GM23338 (cell line): ENCODE results near the gene ADH6. TPM values are rescaled to one million over a fixed set of nuclear protein-coding genes. Genes with fewer than 3 reads are reported as not detected.
A peak's percentile ranks its signal among the peaks of the same experiment; 100 is the strongest.

Source experiments
- ATAC-seq: fragments of 200-7000 bp; cut with Tn5 transposase; 3 replicates; pipeline ENCODE4 v1.9.1; 2020
- DNase-seq: peaks from one replicate; pipeline ENCODE4 v3.0.0-alpha.2; 2015; ENCODE audit warnings: low spot score
- H2AFZ ChIP-seq: fragments of 200-600 bp; sonication (generic); 2 replicates; pipeline ENCODE4 v1.8.0; 2016; ENCODE audit warnings: antibody characterized with exemption, mild to moderate bottlenecking, moderate library complexity
- H3F3A ChIP-seq: fragments of 200-600 bp; sonication (generic); replicated peaks from 2 replicates; pipeline ENCODE4 v1.8.0; 2017; ENCODE audit warnings: antibody characterized with exemption, mixed run types, low read depth
- H3K27ac ChIP-seq: fragments of 200-600 bp; sonication (generic); 2 replicates; pipeline ENCODE4 v1.6.1; 2016; ENCODE audit warnings: low read depth
- H3K27me3 ChIP-seq: fragments of 200-600 bp; sonication (generic); 2 replicates; pipeline ENCODE4 v1.8.0; 2016; ENCODE audit warnings: mild to moderate bottlenecking, mixed run types, moderate library complexity; ENCODE audit not compliant: insufficient read depth
- H3K36me3 ChIP-seq: fragments of 200-600 bp; sonication (generic); 2 replicates; pipeline ENCODE4 v1.8.0; 2016; ENCODE audit warnings: mild to moderate bottlenecking; ENCODE audit not compliant: insufficient read depth
- H3K4me1 ChIP-seq: fragments of 200-600 bp; sonication (generic); 2 replicates; pipeline ENCODE4 v1.8.0; 2016; ENCODE audit warnings: mild to moderate bottlenecking, moderate library complexity; ENCODE audit not compliant: insufficient read depth
- H3K4me2 ChIP-seq: fragments of 200-600 bp; sonication (generic); 2 replicates; pipeline ENCODE4 v1.7.1; 2017; ENCODE audit warnings: mixed run types
- H3K4me3 ChIP-seq: fragments of 200-600 bp; sonication (generic); 2 replicates; pipeline ENCODE4 v1.6.1; 2016; ENCODE audit warnings: mixed run types
- H3K79me2 ChIP-seq: fragments of 200-600 bp; sonication (generic); replicated peaks from 2 replicates; pipeline ENCODE4 v1.8.0; 2017; ENCODE audit warnings: mild to moderate bottlenecking; ENCODE audit not compliant: insufficient read depth
- H3K9me2 ChIP-seq: fragments of 200-600 bp; sonication (generic); 2 replicates; pipeline ENCODE4 v1.8.0; 2017; ENCODE audit not compliant: insufficient read depth
- H4K20me1 ChIP-seq: fragments of 200-600 bp; sonication (generic); replicated peaks from 2 replicates; pipeline ENCODE4 v1.8.0; 2017; ENCODE audit warnings: mild to moderate bottlenecking; ENCODE audit not compliant: insufficient read depth
- H3K27ac Mint-ChIP-seq: 2 replicates; pipeline ENCODE4 v1.8.0; 2020; ENCODE audit warnings: inconsistent platforms, mild to moderate bottlenecking, moderate library complexity, mixed read lengths
- H3K27me3 Mint-ChIP-seq: 3 replicates; pipeline ENCODE4 v1.8.0; 2022; ENCODE audit warnings: low read depth, mild to moderate bottlenecking, moderate library complexity, mixed read lengths, inconsistent platforms; ENCODE audit not compliant: insufficient read depth, poor library complexity
- H3K36me3 Mint-ChIP-seq: 3 replicates; pipeline ENCODE4 v1.8.0; 2021; ENCODE audit warnings: low read depth, mild to moderate bottlenecking, inconsistent platforms, moderate library complexity, mixed read lengths
- H3K4me1 Mint-ChIP-seq: 3 replicates; pipeline ENCODE4 v1.8.0; 2020; ENCODE audit warnings: mild to moderate bottlenecking, inconsistent platforms, mixed read lengths
- H3K4me3 Mint-ChIP-seq: 3 replicates; pipeline ENCODE4 v1.8.0; 2021; ENCODE audit warnings: moderate library complexity, mild to moderate bottlenecking, inconsistent platforms, mixed read lengths
- H3K9me3 Mint-ChIP-seq: 3 replicates; pipeline ENCODE4 v1.8.0; 2020; ENCODE audit warnings: moderate library complexity, mild to moderate bottlenecking, inconsistent platforms, mixed read lengths
- CREB1 ChIP-seq: fragments of 250-450 bp; sonication (Bioruptor Pico); IDR thresholded peaks from 2 replicates; pipeline ENCODE4 v1.5.0; 2020; ENCODE audit warnings: low read depth, mild to moderate bottlenecking, moderate library complexity
- EZH2 ChIP-seq: fragments of 200-600 bp; sonication (generic); IDR thresholded peaks from one replicate; pipeline ENCODE4 v1.8.0; 2017; ENCODE audit warnings: antibody characterized with exemption, mild to moderate bottlenecking, low read depth; ENCODE audit not compliant: unreplicated experiment
- EZH2phosphoT487 ChIP-seq: fragments of 200-600 bp; sonication (generic); IDR thresholded peaks from one replicate; pipeline ENCODE4 v1.8.1; 2018; ENCODE audit warnings: antibody characterized with exemption; ENCODE audit not compliant: unreplicated experiment
- JUNB ChIP-seq: IDR thresholded peaks from one replicate; pipeline ENCODE4 v1.6.1; 2016; ENCODE audit warnings: antibody characterized with exemption; ENCODE audit not compliant: unreplicated experiment
- POLR2AphosphoS5 ChIP-seq: IDR thresholded peaks from 2 replicates; pipeline ENCODE4 v1.6.1; 2016; ENCODE audit warnings: antibody characterized with exemption, low read depth
- STAT1 ChIP-seq: IDR thresholded peaks from one replicate; pipeline ENCODE4 v1.6.1; 2016; ENCODE audit warnings: antibody characterized with exemption; ENCODE audit not compliant: unreplicated experiment
- ZNF331 ChIP-seq: fragments of 250-450 bp; sonication (Bioruptor Pico); IDR thresholded peaks from 2 replicates; pipeline ENCODE4 v1.5.0; 2020; ENCODE audit warnings: low read depth, mild to moderate bottlenecking, moderate library complexity
- polyA plus RNA-seq: library from polyadenylated mRNA; unstranded; fragments of >200 nt; fragmentation: Nextera tagmentation; extraction: Ambion mirVana; gene quantifications from 2 replicates; pipeline ENCODE4 v1.2.1, GENCODE V29; 2016
- total RNA-seq: library from RNA; depleted of rRNA; stranded (reverse); fragments of >200 nt; shearing (Covaris generic); gene quantifications from 2 replicates; pipeline ENCODE4 v1.2.3, GENCODE V29; 2014
- TF ChIP-seq, protein P1 (sequence below): IDR thresholded peaks from one replicate; pipeline ENCODE4 v1.6.1; 2018; ENCODE audit warnings: antibody characterized with exemption; ENCODE audit not compliant: unreplicated experiment
- TF ChIP-seq, protein P2 (sequence below): IDR thresholded peaks from 2 replicates; pipeline ENCODE4 v1.6.1; 2016; ENCODE audit warnings: antibody characterized with exemption

ADH6 gene
- total and polyA plus RNA-seq, 2 experiments from 2014 or later: 0.58 TPM; not detected in 1

DNA sequence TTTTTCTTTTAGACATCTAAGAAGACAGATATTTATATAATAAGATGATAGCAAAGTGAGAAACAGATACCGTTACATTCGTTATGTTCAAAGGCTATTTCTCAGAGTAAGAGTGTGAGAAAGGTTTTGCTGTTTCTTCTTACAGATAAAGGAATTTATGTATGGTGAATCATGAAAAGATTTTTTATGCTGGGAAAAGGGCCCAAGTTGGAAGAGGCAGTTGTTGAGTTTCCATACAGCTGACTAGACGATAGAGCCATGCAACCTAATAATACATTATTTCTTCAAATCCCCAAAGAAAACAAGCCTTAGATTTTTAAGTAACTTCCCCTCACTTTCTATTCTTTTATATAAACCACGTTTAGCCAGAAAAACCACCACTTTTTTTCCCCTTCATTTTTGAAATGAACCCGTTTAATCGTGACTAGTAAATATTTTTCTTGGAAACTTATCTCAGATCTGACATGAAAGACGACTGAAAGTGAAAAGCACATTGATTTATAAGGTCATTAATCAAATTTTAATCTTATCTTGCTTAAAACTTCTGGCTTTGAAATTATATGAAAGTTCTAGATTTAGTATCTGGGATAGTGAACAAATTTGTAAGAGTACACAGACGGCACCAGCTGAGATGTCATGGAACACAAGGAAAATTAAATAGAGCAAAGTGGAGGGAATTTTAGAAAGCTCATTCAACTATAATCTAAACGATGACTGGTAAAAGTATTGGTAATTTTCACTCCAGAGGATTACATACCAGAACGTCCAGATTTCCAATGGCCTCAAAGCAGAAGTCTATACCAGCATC, 10.9 kb downstream of the ADH6 start:
- Histone ChIP-seq H3K4me2 (no peak overlapping the region), H3F3A (no peaks in the 10 kb centered on the region), H3K4me3 (no peak overlapping the region), H4K20me1 (no peaks in the 10 kb centered on the region), H3K27ac (no peak overlapping the region), H3K9me2 (no peaks in the 10 kb centered on the region), H2AFZ (no peak overlapping the region), H3K4me1 (peaks cover 33% of the 10 kb centered on the region), H3K36me3 (no peaks in the 10 kb centered on the region), H3K27me3 (no peaks in the 10 kb centered on the region), H3K79me2 (no peaks in the 10 kb centered on the region)
- no peak overlapping the region for H3K4me3 Mint-ChIP-seq
- H3K36me3 Mint-ChIP-seq: no peaks in the 10 kb centered on the region
- ATAC-seq: no peak
- TF ChIP-seq, protein P1, sequence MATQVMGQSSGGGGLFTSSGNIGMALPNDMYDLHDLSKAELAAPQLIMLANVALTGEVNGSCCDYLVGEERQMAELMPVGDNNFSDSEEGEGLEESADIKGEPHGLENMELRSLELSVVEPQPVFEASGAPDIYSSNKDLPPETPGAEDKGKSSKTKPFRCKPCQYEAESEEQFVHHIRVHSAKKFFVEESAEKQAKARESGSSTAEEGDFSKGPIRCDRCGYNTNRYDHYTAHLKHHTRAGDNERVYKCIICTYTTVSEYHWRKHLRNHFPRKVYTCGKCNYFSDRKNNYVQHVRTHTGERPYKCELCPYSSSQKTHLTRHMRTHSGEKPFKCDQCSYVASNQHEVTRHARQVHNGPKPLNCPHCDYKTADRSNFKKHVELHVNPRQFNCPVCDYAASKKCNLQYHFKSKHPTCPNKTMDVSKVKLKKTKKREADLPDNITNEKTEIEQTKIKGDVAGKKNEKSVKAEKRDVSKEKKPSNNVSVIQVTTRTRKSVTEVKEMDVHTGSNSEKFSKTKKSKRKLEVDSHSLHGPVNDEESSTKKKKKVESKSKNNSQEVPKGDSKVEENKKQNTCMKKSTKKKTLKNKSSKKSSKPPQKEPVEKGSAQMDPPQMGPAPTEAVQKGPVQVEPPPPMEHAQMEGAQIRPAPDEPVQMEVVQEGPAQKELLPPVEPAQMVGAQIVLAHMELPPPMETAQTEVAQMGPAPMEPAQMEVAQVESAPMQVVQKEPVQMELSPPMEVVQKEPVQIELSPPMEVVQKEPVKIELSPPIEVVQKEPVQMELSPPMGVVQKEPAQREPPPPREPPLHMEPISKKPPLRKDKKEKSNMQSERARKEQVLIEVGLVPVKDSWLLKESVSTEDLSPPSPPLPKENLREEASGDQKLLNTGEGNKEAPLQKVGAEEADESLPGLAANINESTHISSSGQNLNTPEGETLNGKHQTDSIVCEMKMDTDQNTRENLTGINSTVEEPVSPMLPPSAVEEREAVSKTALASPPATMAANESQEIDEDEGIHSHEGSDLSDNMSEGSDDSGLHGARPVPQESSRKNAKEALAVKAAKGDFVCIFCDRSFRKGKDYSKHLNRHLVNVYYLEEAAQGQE: no peak
- TF ChIP-seq STAT1: no peak
- TF ChIP-seq JUNB: no peak
- no peak for TF ChIP-seq EZH2
- TF ChIP-seq ZNF331 (CRISPR knock-in tag): no peak
- no peak for TF ChIP-seq POLR2AphosphoS5
- no peak for TF ChIP-seq EZH2phosphoT487
- no peak for DNase-seq
- peaks cover 2% of the 10 kb centered on the region for H3K27me3 Mint-ChIP-seq
- no peak overlapping the region for H3K27ac Mint-ChIP-seq
- H3K9me3 Mint-ChIP-seq: no peaks in the 10 kb centered on the region
- peaks cover 41% of the 10 kb centered on the region for H3K4me1 Mint-ChIP-seq

DNA sequence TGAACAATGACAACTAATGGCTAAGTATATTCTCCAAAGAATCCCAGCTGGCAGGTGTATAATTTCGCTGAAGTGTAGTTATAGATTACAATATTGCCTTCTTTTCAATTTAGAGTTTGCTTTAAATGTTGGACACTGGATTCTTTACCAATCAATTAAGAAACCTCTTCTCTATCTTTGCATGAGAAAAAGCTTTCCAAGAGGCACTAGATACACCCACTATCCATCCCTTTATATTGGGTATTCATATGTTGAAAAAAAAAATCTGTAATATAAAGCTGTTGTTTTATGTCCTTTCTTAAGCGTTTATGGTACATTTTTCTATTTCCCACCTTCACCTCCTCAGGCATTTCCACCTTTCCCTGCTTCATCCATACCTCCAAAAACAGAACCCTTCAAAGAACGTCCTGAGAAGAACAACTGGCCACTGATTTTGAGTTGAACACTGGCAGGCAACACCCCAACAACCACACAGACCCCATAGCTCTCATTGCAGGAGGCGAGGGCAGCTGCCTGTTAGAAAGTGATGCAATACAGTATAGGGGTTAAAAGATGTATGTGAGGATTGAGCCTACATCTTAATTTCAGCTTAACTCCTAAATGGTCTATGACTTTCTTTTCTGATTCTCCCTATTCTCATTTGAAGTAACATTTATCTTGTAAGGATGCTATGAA, 11.8 kb downstream of the ADH6 start:
- H3K27ac ChIP-seq: no peak overlapping the region
- Mint-ChIP-seq H3K9me3 (no peaks in the 10 kb centered on the region), H3K4me1 (peaks cover 41% of the 10 kb centered on the region), H3K27ac (peak overlapping the region; percentile 89), H3K36me3 (no peaks in the 10 kb centered on the region), H3K27me3 (peaks cover 2% of the 10 kb centered on the region), H3K4me3 (peak overlapping the region; percentile 47)
- no peaks in the 10 kb centered on the region for H3K9me2 ChIP-seq
- no peaks in the 10 kb centered on the region for H4K20me1 ChIP-seq
- H3F3A ChIP-seq: no peaks in the 10 kb centered on the region
- no peak overlapping the region for H2AFZ ChIP-seq
- H3K79me2 ChIP-seq: no peaks in the 10 kb centered on the region
- no peaks in the 10 kb centered on the region for H3K27me3 ChIP-seq
- H3K4me1 ChIP-seq: peaks cover 33% of the 10 kb centered on the region
- H3K4me3 ChIP-seq: peak overlapping the region; percentile 26
- no peaks in the 10 kb centered on the region for H3K36me3 ChIP-seq
- ATAC-seq (peak; percentile 55), DNase-seq (no peak)
- H3K4me2 ChIP-seq: peak overlapping the region; percentile 62
- no peak for TF ChIP-seq STAT1
- TF ChIP-seq, protein P1: no peak
- TF ChIP-seq CREB1 (CRISPR knock-in tag): no peak
- TF ChIP-seq, protein P2, sequence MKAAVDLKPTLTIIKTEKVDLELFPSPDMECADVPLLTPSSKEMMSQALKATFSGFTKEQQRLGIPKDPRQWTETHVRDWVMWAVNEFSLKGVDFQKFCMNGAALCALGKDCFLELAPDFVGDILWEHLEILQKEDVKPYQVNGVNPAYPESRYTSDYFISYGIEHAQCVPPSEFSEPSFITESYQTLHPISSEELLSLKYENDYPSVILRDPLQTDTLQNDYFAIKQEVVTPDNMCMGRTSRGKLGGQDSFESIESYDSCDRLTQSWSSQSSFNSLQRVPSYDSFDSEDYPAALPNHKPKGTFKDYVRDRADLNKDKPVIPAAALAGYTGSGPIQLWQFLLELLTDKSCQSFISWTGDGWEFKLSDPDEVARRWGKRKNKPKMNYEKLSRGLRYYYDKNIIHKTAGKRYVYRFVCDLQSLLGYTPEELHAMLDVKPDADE: no peak
